Dermis microvascular lymphatic vessel endothelial cell (primary cell): ENCODE measurements around the gene XCL2. TPM values are rescaled to one million over a fixed set of nuclear protein-coding genes. Genes with fewer than 3 reads are reported as not detected.
"Not testable (repeated sequence)": the region's sequence is repeated elsewhere in the genome, so short reads cannot be mapped to it uniquely, and the experiment has no call there.

Source experiments
- DNase-seq, 2 donors: peaks; one replicate each; pipeline versions ENCODE4 v3.0.0 to v3.0.0-alpha.2; 2010; ENCODE audit warnings: low read depth in 2 of 2
- total RNA-seq: library from RNA; depleted of rRNA; stranded (reverse); fragments of >200 nt; gene quantifications from 2 replicates; pipeline ENCODE4 v1.2.1, GENCODE V29; 2014

Gene XCL2
- total RNA-seq, 1 donor from 2014 or later: not detected

DNA sequence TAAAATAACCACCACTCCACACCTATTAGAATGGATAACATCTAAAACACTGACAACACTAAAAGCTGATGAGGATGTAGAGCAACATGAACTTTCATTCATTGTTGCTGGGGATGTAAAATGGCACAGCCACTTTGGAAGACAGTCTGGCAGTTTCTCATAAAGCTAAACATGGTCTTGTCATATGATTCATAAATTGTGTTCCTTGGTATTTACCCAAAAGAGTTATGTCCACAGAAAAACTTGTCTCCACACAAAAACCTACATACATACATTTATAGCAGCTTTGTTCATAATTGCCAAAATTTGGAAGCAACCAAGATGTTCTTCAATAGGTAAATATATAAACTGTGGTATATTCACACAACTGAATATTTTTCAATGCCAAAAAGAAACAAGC lies 16.6 kb upstream of the XCL2 start:
- DNase-seq: no peak

DNA sequence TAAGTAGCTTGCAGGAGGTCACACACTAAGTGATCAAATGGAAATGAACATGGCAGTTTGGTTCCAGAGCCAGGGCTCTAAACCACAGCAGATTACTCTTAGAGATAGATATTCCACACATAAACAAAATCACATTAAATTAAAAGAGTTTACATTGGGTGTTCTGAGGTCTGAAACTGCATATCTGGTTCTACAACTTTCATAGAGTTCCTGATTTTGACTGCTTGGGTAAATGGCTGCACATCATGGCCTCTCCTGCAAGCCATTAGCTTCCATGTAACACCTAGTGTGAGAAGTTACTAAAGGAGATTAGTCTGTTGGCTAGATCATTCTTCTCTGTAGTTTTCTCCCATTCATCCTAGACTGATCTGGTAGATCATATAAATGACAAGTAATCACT lies 12.8 kb upstream of the XCL2 start:
- DNase-seq: no peak

DNA sequence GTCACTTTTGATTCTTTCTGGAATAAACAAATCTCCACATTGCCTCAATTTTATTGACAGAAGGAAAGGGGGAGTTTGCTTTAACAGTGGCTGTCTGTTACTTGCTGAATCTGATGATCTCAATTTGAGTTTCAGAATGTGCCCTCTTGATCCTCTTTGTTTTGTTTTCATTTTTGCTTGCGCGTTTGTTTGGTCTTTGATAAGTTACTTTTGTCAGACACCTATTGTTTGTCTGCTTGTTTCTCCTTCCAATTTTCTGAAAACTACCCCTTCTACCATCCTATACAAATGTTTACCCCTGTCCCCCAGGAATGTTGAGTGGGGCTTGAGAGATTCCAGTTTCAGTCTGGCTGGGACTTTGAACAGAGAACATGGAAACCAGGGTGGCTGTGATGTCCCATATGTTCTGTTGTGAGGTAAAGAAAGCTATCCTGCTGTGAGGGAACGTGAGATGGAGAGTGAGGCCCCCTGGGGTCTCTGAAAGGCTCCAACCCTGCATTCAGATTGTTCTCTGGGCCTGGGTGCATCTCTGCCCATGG lies 11.8 kb upstream of the XCL2 start:
- no peak for DNase-seq

DNA sequence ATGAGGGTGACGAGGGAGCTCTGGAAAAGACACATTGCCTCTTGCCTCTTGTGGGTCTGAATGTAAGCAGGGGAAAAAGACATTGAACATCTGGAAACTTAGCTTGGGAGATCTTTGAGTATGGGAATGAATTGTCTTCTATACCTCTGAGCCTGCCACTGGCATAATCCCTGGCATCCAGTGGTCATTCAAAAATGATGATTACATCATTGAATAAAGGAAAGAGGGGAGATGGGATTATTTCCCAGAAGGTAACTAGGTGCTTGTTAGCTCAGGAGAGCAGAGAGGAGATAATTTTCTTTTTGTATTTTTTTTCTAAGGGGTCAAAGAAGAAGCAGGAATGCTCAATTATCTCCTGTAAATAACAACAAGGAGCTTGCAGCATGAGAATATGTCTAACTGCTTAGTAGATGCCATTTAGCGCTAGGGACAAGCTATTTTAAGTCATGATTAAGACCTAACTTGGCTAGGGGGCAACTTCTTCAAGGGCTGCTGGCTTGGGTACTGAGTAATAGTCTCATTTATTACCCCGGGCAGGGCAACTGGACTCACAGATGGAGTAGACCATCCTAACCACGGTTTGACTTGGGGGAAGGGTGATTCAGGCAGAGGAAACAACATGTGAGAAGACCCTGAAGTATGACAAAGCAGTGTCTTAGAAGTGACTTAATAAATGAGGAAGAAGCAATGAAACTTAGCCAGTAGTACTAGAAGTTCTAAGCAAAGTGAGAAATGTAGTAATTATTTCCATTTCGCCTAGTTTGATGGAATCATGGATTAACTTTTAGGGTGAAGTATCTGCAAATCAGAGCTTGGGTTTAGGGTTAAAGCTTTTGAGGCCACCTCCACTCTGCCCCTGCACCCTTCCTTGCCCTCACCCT lies 11.0 kb upstream of the XCL2 start:
- no peak for DNase-seq

- DNase-seq: no peak
Observed at GRCh38 chr1:168553680-168554553, 10.1 kb upstream of the XCL2 start.

- no peak for DNase-seq
Observed at GRCh38 chr1:168552961-168553360, 9.2 kb upstream of the XCL2 start.

DNA sequence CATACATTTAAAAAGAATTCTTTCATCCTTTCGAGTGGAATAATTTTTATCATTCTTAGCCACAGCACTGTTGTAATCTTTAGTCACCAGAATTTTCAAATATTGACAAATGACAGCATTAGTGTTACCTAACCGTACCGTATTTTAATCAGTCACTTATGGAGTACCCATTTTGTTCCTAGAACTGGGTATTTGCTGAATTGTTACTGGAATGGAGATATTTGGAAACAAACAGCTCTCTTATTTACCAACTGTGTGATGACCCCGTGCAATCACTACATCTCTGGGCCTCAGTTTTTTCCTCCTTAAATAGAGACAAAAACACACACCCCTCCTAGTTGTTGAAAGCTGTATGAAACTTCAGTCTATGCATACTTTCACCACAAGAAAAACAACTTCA lies 7.9 kb upstream of the XCL2 start:
- no peak for DNase-seq

GRCh38 chr1:168550971-168551370 lies 7.2 kb upstream of the XCL2 start:
- DNase-seq: no peak

- DNase-seq: not testable (repeated sequence)
Observed at GRCh38 chr1:168546553-168546895, 2.7 kb upstream of the XCL2 start.

DNA sequence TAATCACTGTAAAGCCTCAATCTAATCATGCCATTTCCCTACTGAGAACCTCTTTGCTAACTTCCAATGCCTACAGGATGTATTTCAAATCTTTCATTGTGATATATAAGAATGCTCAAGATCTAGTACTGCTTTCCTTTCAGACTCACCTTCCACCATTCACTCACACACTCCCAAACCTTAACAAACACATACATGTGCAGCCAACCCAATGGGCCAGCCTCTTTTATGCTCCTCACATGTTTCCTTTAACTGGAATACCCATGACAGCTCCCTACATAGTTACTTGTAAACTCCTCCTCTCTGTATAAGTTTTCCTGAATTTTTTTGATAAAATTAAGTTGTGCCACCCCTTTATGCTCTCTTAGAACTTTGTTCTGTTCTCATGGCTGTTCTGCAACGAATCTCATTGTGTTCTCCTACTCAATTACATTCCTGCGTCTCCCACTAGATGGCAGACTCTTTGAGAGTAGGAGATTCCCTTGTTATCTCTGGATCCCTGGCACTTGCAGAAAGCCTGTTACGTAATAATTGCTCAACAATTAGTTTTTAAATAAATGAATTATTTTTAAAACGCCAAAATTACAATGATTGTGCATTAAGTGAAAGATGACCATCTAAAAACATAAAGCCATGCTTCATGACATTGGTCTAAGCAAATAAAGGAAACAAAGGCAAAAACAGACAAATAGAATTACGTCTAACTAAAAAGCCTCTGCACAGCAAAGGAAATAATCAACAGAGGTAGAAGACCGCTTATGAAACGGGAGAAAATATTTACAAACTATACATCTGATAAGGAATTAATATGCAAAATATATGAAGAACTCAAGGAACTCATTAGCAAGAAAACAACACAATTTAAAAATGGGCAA lies 2.1 kb upstream of the XCL2 start:
- peak; percentile 11 to 19 for DNase-seq

GRCh38 chr1:168542978-168543377 lies 819 bp downstream of the XCL2 start:
- DNase-seq: not testable (repeated sequence)

DNA sequence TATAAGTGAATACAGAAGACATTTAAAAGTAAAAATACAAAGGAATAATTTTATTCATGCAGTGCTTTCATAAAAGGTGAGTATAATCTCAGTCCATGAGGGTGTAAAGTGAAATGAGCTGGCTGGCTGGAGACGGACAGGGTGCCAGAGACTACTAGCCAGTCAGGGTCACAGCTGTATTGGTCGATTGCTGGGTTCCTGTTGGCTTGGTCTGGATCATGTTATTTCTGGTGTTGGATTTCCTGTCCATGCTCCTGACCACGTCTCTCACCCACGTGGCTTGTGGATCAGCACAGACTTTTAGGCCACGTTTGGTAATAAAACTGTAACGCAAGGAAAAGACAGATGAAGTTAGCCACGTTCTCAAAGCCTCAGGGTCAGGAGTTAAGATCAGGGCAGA lies 3.0 kb downstream of the XCL2 start:
- DNase-seq: peak in 1 of 2 donors; percentile 14

DNA sequence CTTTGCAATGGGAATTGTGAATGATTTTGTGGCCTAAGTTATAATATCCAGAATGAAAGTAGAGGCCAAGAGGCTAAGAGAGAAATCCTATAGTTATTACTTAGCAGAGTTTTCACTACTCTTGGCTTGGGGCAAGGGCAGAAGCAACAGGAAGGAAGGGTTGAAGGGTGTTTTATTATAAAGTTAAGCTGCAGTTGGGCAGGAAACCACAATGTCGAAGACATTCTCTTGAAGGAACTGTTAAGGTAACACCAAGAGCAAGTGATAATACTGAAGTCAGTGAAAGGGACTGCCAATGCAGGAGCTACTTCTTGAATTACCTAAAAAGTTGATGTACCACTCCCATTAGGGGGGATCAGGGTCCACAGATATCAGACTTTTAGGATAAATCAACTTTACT lies 8.3 kb downstream of the XCL2 start:
- DNase-seq: no peak

DNA sequence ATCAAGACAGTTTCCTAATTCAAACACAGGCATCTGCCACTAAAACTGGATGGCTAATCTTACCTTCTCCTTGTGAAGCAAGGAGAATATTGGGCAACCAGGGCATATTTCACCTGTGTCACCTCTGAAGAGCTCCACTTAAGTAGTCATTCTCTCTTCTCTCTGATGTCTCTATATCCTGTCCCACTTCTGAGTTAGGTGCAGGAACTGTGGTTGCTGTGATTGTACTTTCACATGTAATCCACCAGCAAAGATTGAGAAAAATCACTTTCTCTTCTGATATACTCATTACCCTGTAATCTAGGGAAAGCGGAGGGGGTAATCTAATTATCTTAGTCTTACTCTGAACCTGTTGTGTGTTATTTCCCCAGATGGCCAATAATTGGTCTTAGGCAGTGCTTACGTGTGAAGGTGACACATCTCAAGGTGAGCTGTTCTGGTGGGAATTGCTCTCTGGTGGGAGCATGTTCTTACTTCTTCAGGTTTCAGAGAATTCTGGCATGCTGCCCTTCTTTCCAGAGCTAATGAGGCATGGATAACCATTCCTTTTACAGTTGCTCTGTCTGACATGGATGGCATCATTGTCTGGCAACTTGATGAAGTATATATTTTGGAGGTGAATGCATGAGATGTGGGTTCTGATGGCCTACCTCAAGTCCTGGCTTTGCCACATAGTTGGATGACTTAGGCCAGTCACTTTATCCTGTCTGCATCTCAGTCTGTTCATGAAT lies 12.0 kb downstream of the XCL2 start:
- no peak for DNase-seq

GRCh38 chr1:168529518-168529917 lies 14.3 kb downstream of the XCL2 start:
- peak; percentile 51 to 79 for DNase-seq

DNA sequence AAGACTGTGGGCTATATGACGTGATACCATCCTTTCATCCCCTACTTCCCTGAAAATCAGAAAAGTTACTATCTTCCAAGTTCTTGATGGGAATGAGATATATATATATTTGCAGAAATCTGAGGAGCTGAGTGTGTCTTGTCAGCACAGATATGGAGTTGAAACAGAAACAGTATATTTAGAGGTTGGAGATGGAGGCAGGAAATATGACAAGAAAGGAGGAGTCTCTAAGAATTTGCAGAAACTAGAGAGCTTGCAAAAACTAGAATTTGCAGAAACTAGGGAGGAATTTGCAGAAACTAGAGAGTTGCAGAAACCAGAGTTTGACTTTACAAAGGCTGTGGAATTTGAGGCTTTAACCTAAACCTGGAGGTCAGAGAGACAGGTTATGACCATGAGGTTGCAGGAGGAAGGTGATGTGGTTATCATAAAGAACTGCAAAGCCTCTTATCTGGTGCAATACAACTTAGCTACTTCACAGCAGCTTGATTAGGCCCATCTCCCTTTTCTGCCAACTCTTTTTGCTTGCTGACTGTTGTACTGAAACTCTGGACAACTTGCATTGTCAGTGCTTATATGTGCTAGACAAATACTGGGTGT lies 22.3 kb downstream of the XCL2 start:
- no peak for DNase-seq

- DNase-seq: no peak
Observed at GRCh38 chr1:168520832-168521231, 23.0 kb downstream of the XCL2 start.

DNA sequence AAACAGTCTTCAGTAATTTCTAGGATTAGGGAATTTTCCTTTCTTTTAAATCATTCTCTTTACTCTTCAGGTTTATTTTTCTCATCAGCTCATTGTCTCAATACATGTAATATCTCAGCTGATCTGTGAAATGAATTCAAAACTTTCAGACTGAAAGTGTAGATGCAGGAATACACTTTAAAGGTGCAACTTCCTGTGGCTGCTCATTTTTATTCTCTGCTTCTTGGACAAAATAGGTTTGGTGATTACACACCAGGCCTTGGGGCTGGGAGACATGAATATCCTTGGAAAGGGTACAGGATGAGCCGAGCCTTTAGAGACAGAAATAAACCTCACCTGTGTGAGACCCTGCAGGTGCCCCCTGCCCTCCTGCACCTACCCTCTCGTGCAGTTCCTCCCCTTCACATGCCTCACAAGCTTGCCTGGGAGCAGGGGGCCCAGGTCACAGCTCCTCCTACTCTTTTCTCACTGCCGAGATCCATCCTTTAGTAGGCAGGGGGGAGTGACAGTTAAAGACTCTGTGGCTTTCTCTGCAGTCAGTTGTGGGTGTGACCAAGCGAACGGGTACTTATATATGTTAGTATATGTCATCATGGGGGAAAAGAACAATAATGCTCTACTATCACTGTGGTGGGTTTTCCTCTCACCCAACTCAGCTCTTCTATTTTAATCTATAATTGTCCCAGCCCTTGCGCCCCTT lies 23.6 kb downstream of the XCL2 start:
- DNase-seq: no peak

DNA sequence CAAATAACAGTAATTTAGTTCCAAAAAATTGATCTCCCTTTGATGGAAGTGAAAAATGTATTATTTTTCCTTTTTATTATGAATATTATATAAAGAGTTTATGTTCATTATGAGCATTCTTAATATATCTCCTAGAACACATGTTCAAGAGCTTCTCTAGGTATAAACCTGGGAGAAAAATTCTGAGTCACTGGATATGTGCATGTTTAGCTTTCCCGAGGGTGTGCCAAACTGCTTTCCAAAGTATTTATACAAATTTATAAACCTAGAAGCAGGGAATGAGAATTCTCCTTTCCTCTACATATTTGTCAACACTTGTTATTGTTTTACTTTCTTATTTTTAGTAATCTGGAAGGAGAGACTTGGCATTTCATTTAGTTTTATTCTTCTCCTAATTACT lies 25.0 kb downstream of the XCL2 start:
- DNase-seq: no peak

DNA sequence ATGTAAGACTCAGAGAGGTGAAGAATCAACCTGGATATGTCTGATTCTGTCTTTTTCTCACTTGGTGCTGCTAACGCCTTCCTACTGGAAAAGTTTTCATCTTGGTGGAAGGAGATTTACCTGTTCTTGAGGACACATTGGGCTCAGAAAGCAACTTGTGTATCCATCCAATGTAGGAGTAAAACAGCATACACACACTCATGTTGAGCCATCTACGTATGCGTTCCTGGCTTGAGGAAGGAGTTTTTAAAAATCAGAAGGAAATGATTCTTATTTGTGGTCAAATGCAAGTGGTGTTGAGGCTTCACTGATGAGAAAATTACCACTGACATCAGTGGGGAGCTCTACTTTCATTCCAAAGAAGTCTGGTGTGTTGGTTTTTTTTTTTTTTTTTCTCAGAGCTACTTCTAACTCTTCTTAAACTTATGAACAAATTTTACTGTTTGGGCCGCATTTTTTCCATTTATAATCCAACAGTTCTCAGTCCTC lies 25.6 kb downstream of the XCL2 start:
- no peak for DNase-seq
